CD4-positive, alpha-beta T cell treated with Interleukin-15 for 1 hour (primary cell): ENCODE data around the gene KLHL29.

ENCODE experiments used
- DNase-seq: peaks from one replicate; pipeline ENCODE4 v3.0.0-alpha.2; 2020

Gene KLHL29

DNA sequence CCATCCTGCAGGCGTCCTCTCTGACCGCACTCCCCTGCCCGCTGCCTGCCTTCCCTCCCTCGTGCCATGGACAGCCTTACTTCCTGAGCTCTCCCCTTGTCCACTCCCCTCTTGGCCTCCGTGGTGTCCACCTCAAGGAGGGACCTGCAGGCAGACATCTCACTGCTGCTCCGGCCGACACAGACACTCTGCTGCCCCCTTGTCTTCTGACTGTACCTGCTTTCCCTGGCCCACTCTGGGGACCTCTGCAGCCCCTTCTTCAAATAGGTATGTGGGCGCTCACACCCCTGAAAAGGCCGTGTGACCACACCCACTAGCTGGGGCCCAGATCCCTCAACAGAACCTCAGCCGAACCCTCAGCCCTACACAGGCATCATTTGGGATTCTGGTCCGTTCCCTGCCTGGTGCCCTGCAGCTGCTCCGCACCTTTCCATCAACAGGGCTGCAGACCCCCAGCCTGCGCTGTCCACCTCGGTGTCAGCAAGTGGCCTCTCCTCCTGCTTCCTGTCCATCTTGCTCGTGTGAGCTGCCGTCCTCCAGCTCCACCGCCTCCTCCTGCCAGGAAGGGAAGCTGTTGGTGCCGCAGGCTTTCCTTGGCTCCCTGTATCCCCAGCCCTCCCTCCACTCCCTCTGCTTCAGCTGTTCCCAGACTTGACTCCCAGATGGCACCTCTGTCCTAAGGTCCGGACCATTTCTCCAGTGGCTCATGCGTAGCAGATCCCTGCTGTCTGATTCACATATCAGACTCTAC, 94.1 kb downstream of the KLHL29 start:
- no peak for DNase-seq

DNA sequence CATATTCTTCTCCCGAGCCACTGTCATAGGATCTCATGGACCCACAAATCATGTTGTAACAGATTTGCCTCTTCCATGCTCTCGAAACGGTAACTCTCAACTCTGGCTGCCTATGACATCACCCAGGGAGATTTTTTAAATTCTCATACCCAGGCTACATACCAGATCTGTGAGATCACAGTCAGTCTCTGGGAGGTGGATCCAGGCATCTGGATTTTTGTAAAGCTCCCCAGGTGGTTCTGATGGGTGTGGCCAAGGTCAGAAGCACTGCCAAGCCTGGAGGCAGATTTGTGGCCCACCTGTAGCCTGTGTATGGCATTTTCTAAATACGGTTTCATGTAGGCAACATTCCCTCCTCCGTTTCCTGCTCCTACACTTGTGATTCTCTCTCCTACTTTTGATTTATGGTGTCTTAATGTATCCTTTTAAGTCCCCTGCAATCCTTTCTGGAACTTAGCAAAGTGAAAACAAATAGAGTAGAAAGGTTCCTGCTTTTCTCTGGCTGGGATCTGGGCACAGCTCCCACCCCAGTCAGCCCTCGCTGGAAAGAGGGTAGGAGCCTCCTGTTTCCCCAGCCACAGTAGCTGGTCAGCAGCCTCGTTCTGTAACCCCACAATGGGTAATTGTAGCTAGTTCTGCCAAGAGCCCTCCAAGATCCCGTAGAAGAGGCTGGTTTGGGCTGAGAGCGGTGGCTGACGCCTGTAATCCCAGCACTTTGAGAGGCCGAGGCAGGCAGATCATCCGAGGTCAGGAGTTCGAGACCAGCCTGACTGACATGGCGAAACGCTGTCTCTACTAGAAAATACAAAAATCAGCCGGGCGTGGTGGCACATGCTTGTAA, 96.2 kb downstream of the KLHL29 start:
- DNase-seq, result no peak

DNA sequence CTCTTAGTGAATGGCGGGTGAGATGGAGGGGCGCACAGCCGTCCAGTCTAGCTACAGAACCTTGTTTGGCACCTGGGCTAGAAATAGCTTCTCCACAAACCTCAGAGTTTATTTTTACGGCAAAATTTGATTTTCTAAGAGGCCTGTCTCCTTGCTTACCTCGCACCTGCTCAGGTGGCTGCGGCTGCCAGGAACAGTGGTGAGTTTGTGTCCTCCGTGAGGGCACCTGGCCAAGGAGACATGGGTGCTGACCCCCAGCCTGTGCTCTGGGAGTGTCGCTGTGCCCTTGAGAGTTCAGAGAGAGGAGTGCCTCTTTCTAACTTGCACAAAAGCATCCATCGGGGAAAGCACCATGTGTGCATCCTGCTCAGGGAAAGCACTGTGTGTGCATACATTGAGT, 97.2 kb downstream of the KLHL29 start:
- DNase-seq, result no peak

DNA sequence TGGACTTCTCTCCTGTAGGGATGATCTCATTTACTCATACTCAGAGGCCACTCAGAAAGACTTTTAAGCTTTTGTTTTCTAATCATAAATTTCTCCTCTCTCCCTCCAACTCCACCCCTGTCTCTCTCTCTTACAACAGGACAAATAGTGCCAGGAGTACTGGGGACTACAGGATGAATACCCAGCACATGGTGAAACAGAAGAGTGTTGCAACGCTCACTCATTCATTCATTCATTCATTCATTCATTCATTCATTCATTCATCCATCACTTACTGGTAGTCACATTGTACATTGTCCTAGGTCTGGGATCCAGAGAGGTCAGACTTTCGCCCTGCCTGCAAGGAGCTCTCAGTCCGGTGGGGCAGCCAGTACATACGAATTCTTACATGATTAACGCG, 97.6 kb downstream of the KLHL29 start:
- DNase-seq, result no peak

DNA sequence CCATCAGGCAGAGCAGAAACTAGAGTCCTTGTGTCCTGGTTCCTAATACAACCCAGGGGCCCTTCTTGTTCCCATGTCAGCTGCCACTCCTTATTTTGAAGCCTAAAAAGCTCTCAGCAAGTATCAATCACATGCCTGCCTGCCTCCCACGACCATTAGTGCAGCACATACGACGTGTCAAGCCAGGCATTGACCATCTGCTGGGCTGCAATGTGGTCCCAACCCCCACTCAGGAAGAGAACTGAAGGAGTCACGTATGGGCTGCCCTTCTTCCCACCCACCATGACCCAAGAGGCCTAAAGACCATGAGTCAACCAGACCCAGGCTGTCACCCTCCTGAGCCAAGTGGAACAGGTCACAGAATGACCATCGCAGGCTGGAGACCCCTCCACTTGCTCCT, 98.8 kb downstream of the KLHL29 start:
- no peak for DNase-seq

DNA sequence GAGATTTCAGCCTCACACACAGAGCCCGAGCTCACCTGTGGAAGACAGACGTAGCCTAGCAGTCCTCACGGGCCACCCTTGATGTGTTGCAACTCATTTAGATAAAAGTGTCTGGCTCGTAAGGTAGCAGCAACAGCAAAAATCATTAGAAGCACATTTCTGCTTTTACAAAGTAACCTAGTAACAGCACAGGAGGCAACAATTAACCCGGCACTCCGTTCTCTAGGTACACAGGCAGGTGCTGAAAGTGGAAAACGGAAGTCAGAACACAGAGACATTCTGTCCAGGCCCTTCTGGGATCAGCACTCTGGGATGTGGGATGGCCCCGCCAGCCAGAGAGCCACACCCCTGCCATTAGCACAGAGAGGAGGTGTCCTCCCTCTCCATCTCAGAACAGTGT, 99.3 kb downstream of the KLHL29 start:
- DNase-seq, result no peak

DNA sequence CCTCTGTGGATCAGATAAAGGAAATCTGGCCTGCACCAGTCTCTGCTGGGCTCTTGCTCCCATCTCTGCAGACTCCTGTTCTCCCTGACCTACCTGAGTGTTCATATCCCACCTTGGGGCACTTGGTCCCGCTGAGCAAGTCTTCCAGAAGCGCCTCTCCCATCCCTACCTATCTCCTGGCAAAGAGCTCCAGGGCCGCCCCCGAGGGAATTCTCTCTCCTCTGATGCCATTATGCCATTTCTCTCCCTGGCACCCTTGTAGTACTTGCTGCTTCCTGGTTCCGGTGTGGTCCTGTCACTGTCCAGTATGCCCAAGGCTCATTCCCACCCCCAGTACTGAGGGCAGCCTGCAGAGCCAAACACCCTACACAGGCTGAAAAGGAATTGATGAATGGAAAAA, 99.8 kb downstream of the KLHL29 start:
- no peak for DNase-seq

DNA sequence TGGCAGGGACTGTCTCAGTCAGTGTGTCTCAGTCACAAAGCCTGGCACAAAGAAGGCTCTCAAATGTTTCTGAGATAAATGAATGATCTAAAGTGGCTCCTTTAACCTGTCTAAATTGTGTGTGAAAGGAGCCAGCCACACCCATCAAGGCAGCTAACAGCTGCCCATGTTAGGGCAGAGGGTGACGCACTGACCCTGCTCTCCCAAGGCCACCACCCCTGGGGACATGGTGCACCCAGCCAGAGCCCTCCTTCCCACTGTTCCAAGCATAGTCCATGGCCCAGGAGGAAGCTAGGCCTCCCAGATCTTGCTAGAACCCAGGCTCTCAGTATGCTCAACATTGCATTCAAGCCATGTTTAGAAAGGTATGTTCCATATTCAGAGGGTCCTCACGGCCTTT, 100.3 kb downstream of the KLHL29 start:
- no peak for DNase-seq

DNA sequence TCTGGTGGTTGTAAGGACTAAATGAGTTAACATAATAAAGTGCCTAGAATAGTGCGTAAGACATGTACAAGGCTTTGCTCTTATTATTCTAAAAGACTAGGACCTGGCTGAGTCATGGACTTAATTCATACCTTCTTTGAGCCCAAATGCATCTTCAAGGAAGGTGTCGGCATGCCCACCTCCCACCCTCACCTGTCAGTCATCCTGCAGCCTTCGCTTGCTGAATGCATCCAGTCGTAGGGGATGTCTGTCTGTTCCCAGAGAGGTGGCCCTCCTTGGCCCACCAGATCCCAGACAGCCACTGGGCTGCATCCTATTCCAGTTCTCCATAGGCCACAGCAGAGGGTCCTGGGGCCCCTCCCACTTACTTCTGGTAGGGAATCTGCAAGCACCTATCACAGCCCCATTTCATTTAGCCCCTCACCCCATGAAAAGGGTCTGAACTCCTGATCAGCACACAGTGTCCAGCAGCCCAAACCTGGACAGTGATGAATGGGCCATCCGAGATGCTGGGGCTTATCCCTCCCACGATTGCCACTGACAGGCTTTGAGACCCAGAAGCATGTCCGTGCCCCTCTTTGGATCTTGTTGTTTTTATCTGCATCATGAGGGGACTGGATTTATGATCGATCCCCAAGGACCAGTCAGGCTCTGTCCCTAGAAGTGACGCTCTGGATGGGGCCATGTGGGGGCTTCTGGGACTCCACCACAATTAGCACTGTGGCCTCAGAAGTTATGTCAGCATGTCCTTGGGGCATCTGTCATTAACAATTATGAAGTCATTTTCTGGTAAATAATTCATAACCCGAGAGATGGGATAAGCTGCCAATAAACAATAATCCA, 101.1 kb downstream of the KLHL29 start:
- DNase-seq, result no peak

DNA sequence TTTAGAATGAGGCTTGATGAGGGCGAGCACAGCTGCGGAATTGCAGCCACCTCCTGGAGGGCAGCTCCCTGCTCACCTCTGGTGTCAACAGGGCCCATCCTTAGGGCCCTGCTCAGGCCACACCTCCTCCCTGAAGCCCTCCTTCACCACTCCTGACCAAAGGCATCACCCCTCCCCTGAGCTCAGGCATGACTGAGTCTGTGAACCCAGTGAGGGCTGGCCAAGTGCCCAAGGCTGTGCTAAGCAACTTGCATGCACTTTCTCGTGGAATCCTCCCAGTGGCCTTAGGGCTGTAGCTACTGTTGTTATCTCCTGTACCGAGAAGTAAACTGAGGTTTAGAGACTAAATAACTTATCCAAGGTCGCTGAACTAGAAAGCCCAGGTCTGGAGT, 101.7 kb downstream of the KLHL29 start:
- DNase-seq, result no peak

DNA sequence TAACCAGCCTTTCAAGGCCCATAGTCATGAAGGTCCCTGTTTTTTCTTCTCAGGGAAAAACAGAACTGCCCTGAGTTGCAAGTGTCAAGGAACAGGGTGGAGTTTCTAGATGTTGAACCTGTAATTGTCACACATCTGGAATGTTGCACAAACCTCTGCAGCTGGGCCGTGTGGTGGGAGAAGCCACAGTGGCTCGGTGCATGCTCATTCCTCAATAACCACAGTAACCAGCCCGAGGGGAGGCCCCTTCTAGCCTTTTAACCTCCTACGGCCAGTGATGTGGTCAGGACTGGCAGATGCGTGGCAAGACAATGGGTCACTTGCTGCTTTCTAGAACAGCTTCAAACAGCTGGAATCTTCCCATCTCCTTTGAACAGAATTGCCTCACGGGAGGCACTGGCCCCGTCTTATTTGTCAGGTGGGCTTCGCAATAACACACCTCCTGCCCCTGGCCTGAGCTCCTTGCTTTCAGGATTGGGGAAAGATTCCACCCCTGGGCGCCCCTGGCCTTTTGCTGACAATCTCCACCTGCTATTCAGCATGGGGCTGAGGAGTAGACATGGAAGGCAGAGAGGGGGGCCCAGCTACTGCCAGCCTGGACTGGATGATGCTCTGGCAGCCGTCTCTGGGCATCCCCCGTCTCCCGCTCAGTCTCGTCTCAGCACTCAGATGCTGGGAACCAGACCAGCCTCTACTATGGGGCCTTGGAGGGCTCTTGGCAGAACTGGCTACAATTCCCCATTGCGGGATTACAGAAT, 102.9 kb downstream of the KLHL29 start:
- no peak for DNase-seq

DNA sequence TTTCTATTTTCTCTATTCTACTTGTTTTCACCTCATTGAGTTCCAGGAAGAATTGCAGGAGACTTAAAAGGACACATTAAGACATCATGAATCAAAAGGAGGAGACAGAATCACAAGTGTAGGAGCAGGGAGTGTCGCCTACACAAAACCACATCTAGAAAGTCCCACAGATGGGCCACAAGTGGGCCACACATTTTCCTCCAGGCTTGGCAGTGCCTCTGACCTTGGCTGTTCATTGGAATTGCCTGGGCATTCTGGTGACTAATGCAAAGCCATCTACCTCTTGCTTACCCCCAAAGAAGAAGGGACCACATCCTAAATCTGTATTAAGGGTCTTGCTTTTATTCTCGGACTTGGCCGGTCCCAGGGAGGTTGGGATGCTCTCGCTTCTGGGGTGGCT, 103.6 kb downstream of the KLHL29 start:
- DNase-seq, result no peak

DNA sequence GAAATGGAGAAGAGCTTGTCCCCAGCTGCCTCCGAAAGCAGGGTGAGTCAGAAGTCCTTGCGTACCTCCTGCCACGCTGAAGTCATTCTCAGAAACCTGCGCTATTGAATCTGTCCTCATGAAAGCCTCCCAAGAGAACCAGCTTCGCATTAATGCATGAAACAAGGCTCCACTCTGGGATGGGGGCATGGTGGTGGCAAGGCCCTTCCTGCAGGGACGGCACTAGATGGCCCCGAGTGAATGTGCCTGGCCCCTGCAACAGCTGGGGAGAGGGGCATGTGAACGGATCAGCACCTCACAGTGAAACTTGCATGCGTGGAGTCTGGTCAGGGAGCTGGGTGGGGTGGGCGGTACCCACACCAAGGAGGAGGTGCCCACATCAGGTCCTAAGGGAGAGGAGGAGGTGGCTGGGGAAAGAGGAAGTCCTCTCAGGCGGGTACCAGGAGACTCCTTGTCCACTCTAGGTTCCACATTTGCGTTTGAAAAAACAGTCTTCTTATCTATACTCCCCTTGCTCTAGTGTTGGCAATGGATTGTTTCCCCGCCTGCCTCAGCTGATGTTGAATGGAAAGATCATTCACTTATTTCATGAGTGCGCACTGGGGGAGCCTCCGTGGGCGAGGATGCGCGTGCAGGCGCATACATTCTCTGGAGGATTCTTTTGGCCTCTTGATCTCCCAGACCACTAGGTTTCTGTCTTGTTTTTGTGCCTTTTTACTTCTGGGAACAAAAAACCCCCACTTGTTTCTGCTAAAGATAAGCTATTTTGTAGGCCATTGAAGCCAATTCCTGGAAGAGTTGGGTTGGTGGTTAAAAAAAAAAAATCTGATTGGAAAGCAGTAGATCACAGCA, 104.7 kb downstream of the KLHL29 start:
- no peak for DNase-seq

DNA sequence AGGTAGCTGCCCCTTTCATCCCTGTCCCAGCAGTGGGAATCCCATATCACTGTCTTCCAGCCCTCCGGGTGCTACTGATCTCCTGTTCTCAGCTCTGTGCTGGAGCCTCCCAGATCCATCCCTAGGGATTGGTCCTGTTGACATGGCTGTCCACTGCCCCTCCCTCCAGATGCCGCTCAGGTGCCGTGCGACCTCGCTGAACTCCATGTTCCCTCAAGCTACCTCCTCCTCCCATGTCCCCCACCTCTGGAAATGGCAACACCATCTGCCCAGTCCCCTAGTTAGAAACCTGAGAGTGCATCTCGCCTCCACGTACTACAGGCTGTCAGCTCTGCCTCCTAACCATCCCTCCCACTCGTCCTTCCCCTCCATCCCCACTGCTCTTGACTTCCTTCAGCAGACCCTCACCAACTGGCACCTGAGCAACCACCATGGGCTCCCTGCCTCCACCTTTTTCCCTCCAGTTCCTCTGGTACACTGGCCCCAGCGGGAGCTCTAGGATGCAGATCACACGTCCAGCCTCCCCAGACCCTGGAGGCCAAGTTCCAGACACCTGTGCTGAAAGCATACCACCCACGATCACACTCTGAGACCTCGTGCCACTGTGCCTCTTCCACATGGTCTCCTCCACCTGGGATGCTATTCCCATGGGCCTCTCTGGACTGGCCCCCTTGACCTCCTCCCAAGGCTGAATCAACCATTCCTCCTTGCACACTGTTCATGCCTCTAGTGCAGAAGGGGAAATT, 106.8 kb downstream of the KLHL29 start:
- DNase-seq, result no peak

DNA sequence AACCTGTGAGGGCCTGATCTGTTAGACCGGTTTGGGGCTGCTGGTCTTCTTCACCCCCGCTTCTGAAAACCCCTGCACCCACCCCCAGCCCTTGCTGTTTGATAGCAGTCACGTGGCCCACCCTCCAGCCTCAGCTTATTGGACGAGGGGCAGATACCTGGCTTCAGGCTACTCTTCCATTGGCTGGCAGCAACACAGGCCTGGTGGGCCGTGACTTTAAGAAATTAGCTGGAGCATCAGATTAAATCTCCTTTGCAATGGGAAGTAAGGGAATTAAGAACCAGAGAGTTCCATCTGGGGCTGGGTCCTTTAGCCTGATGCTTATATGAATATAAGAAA, 107.3 kb downstream of the KLHL29 start:
- no peak for DNase-seq

DNA sequence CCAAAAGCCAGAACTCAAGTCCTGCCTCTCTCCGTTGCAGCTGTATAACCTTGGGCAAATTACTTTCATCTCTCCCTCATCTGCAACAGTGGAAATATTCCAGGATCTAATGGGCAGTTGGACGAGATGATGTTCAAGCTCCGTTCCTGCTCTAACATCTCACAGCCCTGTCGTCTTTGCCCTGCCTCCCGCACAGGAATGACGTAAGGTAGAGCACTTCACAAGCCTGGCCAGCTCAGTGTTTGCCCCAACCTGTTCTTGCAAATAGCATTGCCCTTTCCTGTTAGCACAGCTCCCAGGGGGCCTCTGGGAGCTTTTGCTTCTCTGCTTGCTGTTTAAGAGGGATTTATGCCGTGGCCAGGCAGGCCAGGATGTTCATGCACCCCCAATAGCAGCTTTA, 107.9 kb downstream of the KLHL29 start:
- DNase-seq, result no peak

DNA sequence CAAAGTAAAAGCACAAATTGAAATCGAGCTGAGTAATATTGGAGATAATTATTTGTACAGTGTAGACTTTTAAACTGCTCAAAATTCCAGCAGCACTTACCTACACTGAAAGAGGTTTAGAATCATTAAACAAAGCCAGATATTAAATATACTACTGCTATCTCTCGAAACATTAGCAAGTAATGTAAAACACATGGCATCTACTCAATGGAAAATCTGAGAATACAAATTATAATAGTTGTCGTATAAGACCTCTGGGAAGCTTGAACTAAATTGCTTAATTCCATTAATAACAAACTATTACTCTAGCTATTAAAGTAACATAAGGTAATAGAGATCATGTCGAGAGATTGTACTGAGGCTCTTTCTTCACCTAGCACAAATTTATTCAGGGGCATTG, 108.9 kb downstream of the KLHL29 start:
- no peak for DNase-seq

DNA sequence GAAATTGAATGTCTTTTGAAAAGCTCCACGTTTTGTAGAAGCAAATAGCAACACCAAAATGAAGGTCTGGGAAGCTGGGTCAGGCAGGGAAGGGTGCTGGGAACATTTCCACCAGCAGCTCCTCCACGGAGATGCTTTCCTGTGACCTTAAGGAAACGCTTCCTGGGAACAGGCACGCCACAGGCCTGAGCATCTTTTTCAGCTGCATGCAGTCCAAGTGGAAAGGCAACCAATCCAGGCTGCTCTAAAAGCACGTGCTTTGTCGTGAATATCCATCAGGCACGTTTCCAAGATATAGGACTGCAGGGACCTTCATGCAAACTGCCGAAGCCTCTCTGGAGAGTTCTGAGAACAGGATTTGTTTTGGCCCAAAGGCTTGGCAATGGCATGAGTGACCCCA, 109.3 kb downstream of the KLHL29 start:
- DNase-seq, result no peak

DNA sequence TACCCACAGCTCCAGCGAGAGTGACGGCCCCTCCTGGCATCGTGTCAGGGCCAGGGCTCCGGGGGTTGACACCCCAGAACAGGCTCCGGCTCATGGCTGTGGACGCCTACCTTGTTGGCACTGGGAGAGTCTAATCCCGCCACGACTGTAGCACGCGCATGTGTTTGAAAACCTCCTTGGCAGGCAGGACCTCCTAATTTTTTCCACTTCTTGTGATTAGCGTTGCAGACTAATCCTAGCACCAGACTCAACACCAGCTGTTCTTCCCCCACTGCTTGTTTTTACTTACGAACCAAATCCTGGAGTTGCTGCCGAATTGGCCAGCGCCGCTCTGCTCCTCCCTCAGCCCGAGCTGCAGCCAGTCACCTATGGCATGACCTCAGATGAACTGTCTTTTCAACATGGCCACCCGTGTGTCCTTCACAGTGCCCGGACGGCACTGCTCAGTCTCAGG, 110.7 kb downstream of the KLHL29 start:
- no peak for DNase-seq

DNA sequence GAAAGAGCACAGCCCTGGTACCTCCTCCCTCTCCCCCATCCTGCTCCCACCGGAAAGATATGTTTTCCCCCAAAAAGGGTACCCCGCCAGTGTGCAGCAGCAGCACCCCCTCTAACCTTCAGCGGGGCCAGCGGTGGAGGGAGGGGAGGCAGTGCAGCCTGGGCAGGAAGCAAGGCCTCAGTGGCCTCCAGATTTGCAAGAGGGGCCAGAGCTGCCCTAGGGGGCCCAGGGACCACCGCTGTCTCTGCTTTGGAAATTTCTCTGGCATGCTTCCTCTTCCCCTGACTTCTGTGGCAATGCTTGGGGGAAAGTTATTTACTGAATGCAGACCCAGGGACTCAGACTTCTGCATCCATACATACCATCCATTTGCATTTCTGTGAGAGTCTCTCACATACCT, 111.5 kb downstream of the KLHL29 start:
- DNase-seq, result no peak

DNA sequence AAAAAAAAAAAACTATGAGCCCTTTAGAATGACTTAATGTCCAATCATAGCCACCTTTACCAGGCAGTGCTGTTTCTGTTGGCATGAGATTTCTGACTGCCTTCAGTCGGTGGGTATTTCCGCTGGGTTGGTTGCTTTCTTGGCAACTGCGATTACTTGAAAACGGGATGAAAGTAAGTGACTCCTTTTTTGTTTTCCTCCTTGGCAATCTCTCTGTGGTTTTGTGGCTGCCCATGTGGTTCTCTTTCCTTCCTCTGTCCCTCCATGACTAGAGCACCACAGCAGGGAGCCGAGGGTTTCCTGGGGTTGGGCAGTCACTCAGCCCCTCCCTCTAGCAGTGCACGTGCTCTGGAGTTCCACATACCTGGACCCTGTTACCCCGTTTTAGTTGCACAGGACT, 112.1 kb downstream of the KLHL29 start:
- DNase-seq, result no peak
